ENCODE measurements around the gene P2RX4. TPM values are rescaled to one million over a fixed set of nuclear protein-coding genes. Genes with fewer than 3 reads are reported as not detected.
"Not testable (repeated sequence)": the region's sequence is repeated elsewhere in the genome, so short reads cannot be mapped to it uniquely, and the experiment has no call there.

Gene P2RX4
- total RNA-seq, 2 donors from 2014 or later, result 63.2 to 103 TPM

- intact Hi-C loops (cut with DNase I), result no loop called here
- no peak for TF ChIP-seq POLR2A (IDR thresholded peaks at IDR 0.05)
- no peak for TF ChIP-seq CTCF (IDR thresholded peaks at IDR 0.05)
- TF ChIP-seq POLR2AphosphoS5 (IDR thresholded peaks at IDR 0.05), result no peak
- no peaks in the 10 kb centered on the region for H3K27me3 ChIP-seq (replicated peaks; ENCODE audit: insufficient read depth)
- DNase-seq (ENCODE audit: low spot score), result no peak
- H3K36me3 ChIP-seq, result peaks cover 10 to 25% of the 10 kb centered on the region in 2 donors
- no peaks in the 10 kb centered on the region for H3K9me3 ChIP-seq
- H3K27ac ChIP-seq, result no peak overlapping the region
- 98% methylated on average over 9 of the region's 9 CpGs for WGBS
- H3K4me3 ChIP-seq, result no peak overlapping the region
- H3K4me1 ChIP-seq (replicated peaks), result no peaks in the 10 kb centered on the region
These were observed 42.9 kb downstream of the P2RX4 start for GRCh38 chr12:121252712-121253345.

- DNase-seq (ENCODE audit: low spot score), result no peak
- Histone ChIP-seq H3K36me3 (peaks cover 10 to 23% of the 10 kb centered on the region in 2 donors), H3K27ac (no peak overlapping the region), H3K4me1 (replicated peaks) (no peaks in the 10 kb centered on the region), H3K4me3 (no peak overlapping the region), H3K9me3 (no peaks in the 10 kb centered on the region), H3K27me3 (replicated peaks; ENCODE audit: insufficient read depth) (no peaks in the 10 kb centered on the region)
- TF ChIP-seq POLR2AphosphoS5 (IDR thresholded peaks at IDR 0.05), result no peak
- intact Hi-C loops (cut with DNase I), result no loop called here
- 96% methylated on average over 15 of the region's 15 CpGs for WGBS
These were observed 43.9 kb downstream of the P2RX4 start for GRCh38 chr12:121253638-121254335.

DNA sequence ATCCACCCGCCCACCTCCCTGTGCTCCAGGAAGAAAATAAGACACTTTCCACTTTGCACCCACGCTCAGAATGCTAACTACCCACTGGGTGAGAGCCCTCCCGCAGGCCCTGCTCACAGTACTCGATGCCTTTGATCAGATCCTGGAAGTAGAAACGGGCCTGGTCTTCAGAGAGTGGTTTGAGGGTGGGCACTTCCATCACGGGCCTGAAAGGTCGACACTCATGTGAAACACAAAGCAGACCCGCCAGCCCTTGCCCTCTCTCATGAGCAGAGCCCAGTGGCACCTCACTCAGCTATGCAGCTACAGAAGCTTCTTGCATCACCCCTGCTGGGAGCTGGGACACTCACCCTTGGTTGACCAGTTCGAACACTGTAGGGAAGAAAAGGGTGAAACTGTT lies 45.5 kb downstream of the P2RX4 start:
- Histone ChIP-seq H3K4me1 (replicated peaks) (no peaks in the 10 kb centered on the region), H3K36me3 (peaks cover 7 to 15% of the 10 kb centered on the region in 2 donors), H3K9me3 (no peaks in the 10 kb centered on the region), H3K4me3 (no peak overlapping the region), H3K27me3 (replicated peaks; ENCODE audit: insufficient read depth) (no peaks in the 10 kb centered on the region), H3K27ac (no peak overlapping the region)
- no peak for TF ChIP-seq POLR2A (IDR thresholded peaks at IDR 0.05)
- no peak for TF ChIP-seq POLR2AphosphoS5 (IDR thresholded peaks at IDR 0.05)
- DNase-seq (ENCODE audit: low spot score), result no peak
- intact Hi-C loops (cut with DNase I), result no loop called here
- WGBS, result 87% methylated on average over 9 of the region's 9 CpGs

- intact Hi-C loops (cut with DNase I), result not testable (repeated sequence)
These were observed 47.9 kb downstream of the P2RX4 start for GRCh38 chr12:121257704-121258449.

GRCh38 chr12:121259074-121259473 lies 49.1 kb downstream of the P2RX4 start:
- intact Hi-C loops (cut with DNase I), result no loop called here
- Histone ChIP-seq H3K9me3 (no peaks in the 10 kb centered on the region), H3K4me1 (replicated peaks) (no peaks in the 10 kb centered on the region), H3K27me3 (replicated peaks; ENCODE audit: insufficient read depth) (no peaks in the 10 kb centered on the region), H3K4me3 (no peak overlapping the region), H3K36me3 (peaks cover 0 to 6% of the 10 kb centered on the region in 2 donors), H3K27ac (no peak overlapping the region)
- 95% methylated on average over 11 of the region's 11 CpGs for WGBS
- TF ChIP-seq POLR2A (IDR thresholded peaks at IDR 0.05) (no peak), CTCF (IDR thresholded peaks at IDR 0.05) (no peak), POLR2AphosphoS5 (IDR thresholded peaks at IDR 0.05) (no peak)
- no peak for DNase-seq (ENCODE audit: low spot score)

More at GRCh38 chr12:121257704-121258449, 47.9 kb downstream of the P2RX4 start:
- H3K9me3 ChIP-seq; H3K4me3 ChIP-seq; DNase-seq (ENCODE audit: low spot score); H3K27ac ChIP-seq; H3K4me1 ChIP-seq (replicated peaks); H3K27me3 ChIP-seq (replicated peaks; ENCODE audit: insufficient read depth): not testable (repeated sequence)
- peaks cover 4 to 12% of the 10 kb centered on the region in 2 donors for H3K36me3 ChIP-seq
- WGBS, result 72% methylated on average over 8 of the region's 8 CpGs

DNA sequence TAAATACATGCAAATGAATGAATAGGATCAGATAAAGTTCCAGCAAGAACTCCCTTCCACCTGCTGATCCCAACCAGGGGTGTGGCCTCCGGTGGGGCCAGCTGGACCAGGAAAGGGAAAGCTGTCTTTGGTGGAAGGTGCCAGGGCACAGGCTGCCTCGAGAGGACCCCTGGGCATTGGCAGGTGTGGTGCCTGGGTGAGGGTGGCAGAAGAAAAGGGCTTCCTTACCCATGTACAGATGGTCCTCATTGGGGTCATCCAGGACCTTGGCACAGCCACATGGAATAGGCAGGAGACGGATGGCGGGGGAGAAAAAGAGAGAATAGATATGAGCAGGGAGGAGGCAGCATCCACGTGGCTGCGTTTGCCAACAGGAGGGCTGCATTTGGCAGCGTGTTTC lies 50.2 kb downstream of the P2RX4 start:
- TF ChIP-seq CTCF (IDR thresholded peaks at IDR 0.05), result no peak
- TF ChIP-seq POLR2AphosphoS5 (IDR thresholded peaks at IDR 0.05), result no peak
- no peak for TF ChIP-seq POLR2A (IDR thresholded peaks at IDR 0.05)
- DNase-seq (ENCODE audit: low spot score), result no peak
- Histone ChIP-seq H3K27ac (no peak overlapping the region), H3K9me3 (no peaks in the 10 kb centered on the region), H3K4me3 (no peak overlapping the region), H3K27me3 (replicated peaks; ENCODE audit: insufficient read depth) (no peaks in the 10 kb centered on the region), H3K4me1 (replicated peaks) (no peaks in the 10 kb centered on the region), H3K36me3 (peaks cover 0 to 6% of the 10 kb centered on the region in 2 donors)
- intact Hi-C loops (cut with DNase I), result no loop called here
- 87% methylated on average over 7 of the region's 7 CpGs for WGBS
